ENCODE results near the gene SNRNP27. TPM values are rescaled to one million over a fixed set of nuclear protein-coding genes. Genes with fewer than 3 reads are reported as not detected.

The SNRNP27 gene
- total RNA-seq, 2 donors from 2014 or later: 30.8 to 34.8 TPM

GRCh38 chr2:69945441-69945840 is 51.7 kb downstream of the SNRNP27 start:
- Histone ChIP-seq H3K4me1 (peaks cover 5% of the 10 kb centered on the region), H3K36me3 (no peaks in the 10 kb centered on the region), H3K4me3 (no peak overlapping the region), H3K27me3 (no peaks in the 10 kb centered on the region), H3K9ac (ENCODE audit: low read depth in 2 of 2, low read length in 2 of 2) (no peak overlapping the region), H3K27ac (no peak overlapping the region), H3K9me3 (no peaks in the 10 kb centered on the region)
- no peak for TF ChIP-seq CTCF (IDR thresholded peaks at IDR 0.05)
- intact Hi-C loops (cut with DNase I): no loop called here
- DNase-seq: no peak

- no peaks in the 10 kb centered on the region for H3K36me3 ChIP-seq
- no peak overlapping the region for H3K27ac ChIP-seq
- no peak for TF ChIP-seq CTCF (IDR thresholded peaks at IDR 0.05)
- no peaks in the 10 kb centered on the region for H3K27me3 ChIP-seq
- H3K4me3 ChIP-seq: no peak overlapping the region
- DNase-seq: no peak
- H3K4me1 ChIP-seq: peaks cover 5% of the 10 kb centered on the region
- intact Hi-C loops (cut with DNase I): no loop called here
- H3K9ac ChIP-seq (ENCODE audit: low read depth in 2 of 2, low read length in 2 of 2): no peak overlapping the region
- H3K9me3 ChIP-seq: no peaks in the 10 kb centered on the region
Measured at GRCh38 chr2:69945941-69946340, 52.2 kb downstream of the SNRNP27 start.

GRCh38 chr2:69946351-69947324 is 52.9 kb downstream of the SNRNP27 start:
- DNase-seq: no peak

GRCh38 chr2:69947325-69947931 is 53.7 kb downstream of the SNRNP27 start:
- no peaks in the 10 kb centered on the region for H3K9me3 ChIP-seq
- peak overlapping the region; percentile 34 for H3K27ac ChIP-seq
- intact Hi-C loops (cut with DNase I): no loop called here
- no peaks in the 10 kb centered on the region for H3K27me3 ChIP-seq
- peaks cover 5% of the 10 kb centered on the region for H3K4me1 ChIP-seq
- H3K9ac ChIP-seq (ENCODE audit: low read depth in 2 of 2, low read length in 2 of 2): no peak overlapping the region
- H3K4me3 ChIP-seq: no peak overlapping the region
- no peaks in the 10 kb centered on the region for H3K36me3 ChIP-seq
- no peak for TF ChIP-seq CTCF (IDR thresholded peaks at IDR 0.05)
- no peak for DNase-seq

More at GRCh38 chr2:69946351-69947324, 52.9 kb downstream of the SNRNP27 start:
- H3K27me3 ChIP-seq: no peaks in the 10 kb centered on the region
- H3K27ac ChIP-seq: peak overlapping the region; percentile 34
- H3K36me3 ChIP-seq: no peaks in the 10 kb centered on the region
- no peak overlapping the region for H3K9ac ChIP-seq (ENCODE audit: low read depth in 2 of 2, low read length in 2 of 2)
- no peak for TF ChIP-seq CTCF (IDR thresholded peaks at IDR 0.05)
- intact Hi-C loops (cut with DNase I): no loop called here
- H3K4me3 ChIP-seq: no peak overlapping the region
- no peaks in the 10 kb centered on the region for H3K9me3 ChIP-seq
- peaks cover 5% of the 10 kb centered on the region for H3K4me1 ChIP-seq

- H3K27me3 ChIP-seq: no peaks in the 10 kb centered on the region
- DNase-seq: no peak
- peaks cover 5% of the 10 kb centered on the region for H3K4me1 ChIP-seq
- H3K27ac ChIP-seq: no peak overlapping the region
- no peaks in the 10 kb centered on the region for H3K36me3 ChIP-seq
- H3K9me3 ChIP-seq: no peaks in the 10 kb centered on the region
- H3K4me3 ChIP-seq: no peak overlapping the region
- intact Hi-C loops (cut with DNase I): no loop called here
- H3K9ac ChIP-seq (ENCODE audit: low read depth in 2 of 2, low read length in 2 of 2): no peak overlapping the region
- no peak for TF ChIP-seq CTCF (IDR thresholded peaks at IDR 0.05)
Measured at GRCh38 chr2:69948032-69948962, 54.5 kb downstream of the SNRNP27 start.

All from colonic mucosa (tissue), 4 donors.